OCI-LY7 (cell line): ENCODE measurements around the gene ZNF345. TPM values are rescaled to one million over a fixed set of nuclear protein-coding genes. Genes with fewer than 3 reads are reported as not detected.

Source experiments
- BruUV-seq: library from RNA; stranded (reverse); fragments of 400-500 nt; replicated peaks from 2 replicates; lab custom pipeline; 2021; lab: Mats Ljungman, UMichigan
- CTCF ChIA-PET: fragments of 300-600 bp; sonication (Branson Sonifier 250); formaldehyde crosslinking; loops from one replicate; lab custom pipeline; 2022; ENCODE audit warnings: antibody characterized with exemption; ENCODE audit not compliant: unreplicated experiment; lab: Charles Lee
- POLR2A ChIA-PET: fragments of 300-600 bp; sonication (Branson Sonifier 250); formaldehyde crosslinking; loops from one replicate; lab custom pipeline; 2022; ENCODE audit warnings: antibody characterized with exemption; lab: Charles Lee
- DNase-seq: peaks from one replicate; pipeline ENCODE4 v3.0.0-alpha.2; 2015; ENCODE audit warnings: low spot score
- H2AFZ ChIP-seq: fragments of 200-600 bp; sonication (generic), shearing (Covaris generic); 2 replicates; pipeline ENCODE4 v1.6.1; 2014; ENCODE audit warnings: mild to moderate bottlenecking, antibody characterized with exemption, low read length, moderate library complexity
- H3K27ac ChIP-seq: fragments of 200-600 bp; sonication (generic); 2 replicates; pipeline ENCODE4 v1.5.1; 2014; ENCODE audit warnings: mixed run types, low read depth, mild to moderate bottlenecking, moderate library complexity, low read length, inconsistent platforms; ENCODE audit not compliant: poor library complexity, severe bottlenecking
- H3K36me3 ChIP-seq: fragments of 200-600 bp; sonication (generic); 2 replicates; pipeline ENCODE4 v1.6.1; 2014; ENCODE audit warnings: mild to moderate bottlenecking, antibody characterized with exemption, low read length, moderate library complexity, mixed read lengths; ENCODE audit not compliant: insufficient read depth
- H3K4me1 ChIP-seq: fragments of 200-600 bp; sonication (generic); 2 replicates; pipeline ENCODE4 v1.5.1; 2014; ENCODE audit warnings: mild to moderate bottlenecking, low read length; ENCODE audit not compliant: insufficient read depth, poor library complexity, severe bottlenecking
- H3K4me2 ChIP-seq: fragments of 200-600 bp; sonication (generic); 2 replicates; pipeline ENCODE4 v1.6.1; 2014; ENCODE audit warnings: mild to moderate bottlenecking, low read length
- H3K4me3 ChIP-seq: fragments of 200-600 bp; sonication (generic); 2 replicates; pipeline ENCODE4 v1.5.1; 2014; ENCODE audit warnings: mild to moderate bottlenecking, low read depth, low read length; ENCODE audit not compliant: poor library complexity, severe bottlenecking
- H3K79me2 ChIP-seq: fragments of 200-600 bp; sonication (generic); 2 replicates; pipeline ENCODE4 v1.6.1; 2016; ENCODE audit warnings: low read depth, mild to moderate bottlenecking, low read length, moderate library complexity, mixed read lengths; ENCODE audit not compliant: insufficient read depth
- H3K9me2 ChIP-seq: fragments of 200-600 bp; sonication (generic); 2 replicates; pipeline ENCODE4 v1.6.1; 2016; ENCODE audit warnings: mild to moderate bottlenecking, low read length, mixed read lengths; ENCODE audit not compliant: insufficient read depth
- H3K9me3 ChIP-seq: fragments of 200-600 bp; sonication (generic); 2 replicates; pipeline ENCODE4 v1.6.1; 2014; ENCODE audit warnings: mild to moderate bottlenecking, mixed run types, low read length, mixed read lengths
- H4K20me1 ChIP-seq: fragments of 200-600 bp; sonication (generic); 2 replicates; pipeline ENCODE4 v1.6.1; 2014; ENCODE audit warnings: mild to moderate bottlenecking, antibody characterized with exemption, low read length, moderate library complexity, mixed read lengths; ENCODE audit not compliant: insufficient read depth
- EZH2phosphoT487 ChIP-seq: fragments of 200-600 bp; sonication (generic); IDR thresholded peaks from 2 replicates; pipeline ENCODE4 v1.6.1; 2018; ENCODE audit warnings: low read depth, borderline replicate concordance, mild to moderate bottlenecking, mixed run types, antibody characterized with exemption, low read length, moderate library complexity, mixed read lengths
- intact Hi-C: fragments of 100-400 bp; cut with micrococcal nuclease; formaldehyde crosslinking; loops from one replicate; pipeline ENCODE4 v1.10.0; 2022; ENCODE audit not compliant: unreplicated experiment
- total RNA-seq, 2 experiments: library from RNA; depleted of rRNA in 1 of 2; stranded (reverse); fragments of >200 nt in 1 of 2; shearing (Covaris generic) in 1 of 2; gene quantifications; 2 replicates each; pipeline ENCODE4 v1.2.3, GENCODE V29; 2014 to 2022
- TF ChIP-seq, protein P1 (sequence below): fragments of 200-600 bp; sonication (generic); conservative IDR thresholded peaks from 2 replicates; pipeline ENCODE4 v1.5.1; 2014; ENCODE audit warnings: mild to moderate bottlenecking, antibody characterized with exemption, low read length, moderate library complexity, mixed read lengths

The ZNF345 gene
- total RNA-seq, 2 experiments from 2014 or later: 1.1 to 3.0 TPM

DNA sequence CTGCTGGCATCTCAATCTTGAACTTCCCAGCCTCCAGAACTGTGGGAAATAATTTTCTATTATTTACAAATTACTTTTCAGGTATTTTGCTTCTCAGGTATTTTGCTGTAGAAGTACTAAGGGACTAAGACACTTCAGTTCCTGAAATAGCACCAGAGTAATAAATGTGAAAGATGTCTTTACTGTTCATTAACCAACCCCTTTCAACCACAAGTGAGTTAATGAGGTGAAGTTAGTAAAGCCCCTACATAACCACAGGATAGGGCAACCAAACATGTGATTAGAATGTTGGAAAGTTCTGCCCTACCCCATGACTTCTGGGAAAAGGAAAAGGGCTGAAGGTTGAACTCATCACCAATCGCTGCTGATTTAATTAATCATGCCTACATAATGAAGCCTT lies 2.7 kb upstream of the ZNF345 start:
- no peak for TF ChIP-seq EZH2phosphoT487
- DNase-seq: no peak
- no peak overlapping the region for H3K4me2 ChIP-seq
- H2AFZ ChIP-seq: no peak overlapping the region
- no peak overlapping the region for H3K27ac ChIP-seq
- H3K36me3 ChIP-seq: peaks cover 4% of the 10 kb centered on the region; the same call in 1 of the 2 replicates
- H3K79me2 ChIP-seq: no peaks in the 10 kb centered on the region
- intact Hi-C loops: no loop called here
- no peaks in the 10 kb centered on the region for H4K20me1 ChIP-seq
- H3K4me3 ChIP-seq: no peak overlapping the region
- ChIA-PET POLR2A (interaction anchor here (0.7 kb wide), 1 partner anchor 979 kb away, joined by 7 read pairs; no protein-coding TSS in a partner anchor), CTCF (no interaction called here)
- no peaks in the 10 kb centered on the region for H3K4me1 ChIP-seq
- peaks cover 9% of the 10 kb centered on the region; the same call in 1 of the 2 replicates for H3K9me3 ChIP-seq
- no TSS peak for BruUV-seq
- H3K9me2 ChIP-seq: no peaks in the 10 kb centered on the region

DNA sequence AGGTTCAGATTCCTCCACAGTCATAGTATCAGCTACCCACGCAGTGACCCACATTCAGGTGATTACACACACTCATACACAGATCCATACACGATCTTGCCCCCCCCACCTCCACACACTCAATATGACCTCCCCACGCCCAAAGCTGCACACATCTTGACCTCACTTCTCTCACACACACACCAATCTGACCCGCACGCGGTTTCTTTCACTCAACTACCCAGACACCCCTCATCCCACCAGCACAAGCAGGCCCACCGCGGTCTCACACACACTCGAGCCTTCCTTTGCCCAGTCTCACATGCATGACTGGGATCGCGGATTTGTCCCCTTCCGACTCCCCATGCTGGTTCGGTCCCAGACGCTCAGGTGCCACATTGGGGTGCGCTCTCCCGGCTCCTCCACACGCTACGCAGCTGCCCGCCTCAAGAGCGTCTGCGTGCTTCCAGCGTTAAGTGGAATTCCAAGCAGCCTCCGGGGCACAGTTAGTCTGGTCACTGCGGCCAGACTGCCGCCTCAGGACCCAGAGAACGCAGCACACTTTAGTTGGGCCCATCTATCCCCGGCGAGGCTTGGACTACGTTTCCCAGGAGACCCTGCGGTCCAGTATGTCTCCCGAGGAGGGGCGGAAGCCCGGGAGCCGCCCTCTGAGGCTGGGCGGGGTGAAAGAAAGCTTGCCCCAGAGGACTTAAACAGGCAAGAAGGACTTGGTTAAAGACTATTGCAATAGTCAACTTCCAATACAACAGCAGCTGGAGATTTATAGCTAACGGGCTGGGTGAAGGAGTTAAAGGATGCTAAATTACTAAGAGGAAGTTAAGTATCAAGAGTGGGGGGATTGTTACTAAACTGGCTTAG lies 746 bp upstream of the ZNF345 start:
- intact Hi-C loops: loop anchor here (5.0 kb wide), 1 partner anchor 367 kb away; the partner anchor contains the start of gene ZNF383
- H4K20me1 ChIP-seq: no peaks in the 10 kb centered on the region
- peak overlapping the region; percentile 76 for H3K4me2 ChIP-seq
- H3K36me3 ChIP-seq: peaks cover 4% of the 10 kb centered on the region; the same call in 1 of the 2 replicates
- peaks cover 10% of the 10 kb centered on the region; the same call in 1 of the 2 replicates for H3K9me3 ChIP-seq
- ChIA-PET POLR2A (interaction anchor here (0.6 to 1.3 kb wide), 2 partner anchors 9 to 175 kb away, joined by 3 to 4 read pairs; no protein-coding TSS in a partner anchor), CTCF (no interaction called here)
- peak overlapping the region; percentile 95 for H2AFZ ChIP-seq
- DNase-seq: peak; percentile 81
- TF ChIP-seq EZH2phosphoT487: no peak
- TF ChIP-seq, protein P1, sequence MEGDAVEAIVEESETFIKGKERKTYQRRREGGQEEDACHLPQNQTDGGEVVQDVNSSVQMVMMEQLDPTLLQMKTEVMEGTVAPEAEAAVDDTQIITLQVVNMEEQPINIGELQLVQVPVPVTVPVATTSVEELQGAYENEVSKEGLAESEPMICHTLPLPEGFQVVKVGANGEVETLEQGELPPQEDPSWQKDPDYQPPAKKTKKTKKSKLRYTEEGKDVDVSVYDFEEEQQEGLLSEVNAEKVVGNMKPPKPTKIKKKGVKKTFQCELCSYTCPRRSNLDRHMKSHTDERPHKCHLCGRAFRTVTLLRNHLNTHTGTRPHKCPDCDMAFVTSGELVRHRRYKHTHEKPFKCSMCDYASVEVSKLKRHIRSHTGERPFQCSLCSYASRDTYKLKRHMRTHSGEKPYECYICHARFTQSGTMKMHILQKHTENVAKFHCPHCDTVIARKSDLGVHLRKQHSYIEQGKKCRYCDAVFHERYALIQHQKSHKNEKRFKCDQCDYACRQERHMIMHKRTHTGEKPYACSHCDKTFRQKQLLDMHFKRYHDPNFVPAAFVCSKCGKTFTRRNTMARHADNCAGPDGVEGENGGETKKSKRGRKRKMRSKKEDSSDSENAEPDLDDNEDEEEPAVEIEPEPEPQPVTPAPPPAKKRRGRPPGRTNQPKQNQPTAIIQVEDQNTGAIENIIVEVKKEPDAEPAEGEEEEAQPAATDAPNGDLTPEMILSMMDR: no peak
- no peaks in the 10 kb centered on the region for H3K9me2 ChIP-seq
- no peaks in the 10 kb centered on the region for H3K79me2 ChIP-seq
- BruUV-seq: no TSS peak
- peak overlapping the region; percentile 32 for H3K27ac ChIP-seq
- no peaks in the 10 kb centered on the region for H3K4me1 ChIP-seq
- peak overlapping the region; percentile 73 for H3K4me3 ChIP-seq

DNA sequence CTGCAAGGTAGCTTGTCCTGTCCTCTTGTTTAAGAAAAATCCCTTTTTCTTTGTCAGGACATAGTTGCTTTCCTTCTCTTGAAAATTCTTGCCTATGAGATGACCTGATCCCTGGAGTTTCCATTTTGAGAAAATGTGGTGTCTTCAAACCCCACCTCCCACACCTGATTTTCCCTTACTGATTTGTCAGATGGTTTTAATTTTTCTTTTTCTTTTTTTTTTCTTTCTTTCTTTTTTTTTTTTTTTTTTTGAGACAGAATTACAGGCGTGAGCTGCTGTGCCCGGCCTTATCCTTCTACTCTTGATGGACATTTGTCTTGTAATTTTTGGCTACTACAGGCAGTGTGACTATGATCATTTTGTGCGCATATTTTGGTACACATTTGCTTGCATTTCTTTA lies 1.2 kb downstream of the ZNF345 start:
- no peak overlapping the region for H2AFZ ChIP-seq
- BruUV-seq: no TSS peak
- intact Hi-C loops: loop anchor here (5.0 kb wide), 1 partner anchor 365 kb away; the partner anchor contains the start of gene ZNF383
- POLR2A ChIA-PET: interaction anchor here (1.2 kb wide), 1 partner anchor 518 kb away, joined by 3 read pairs; the partner anchor contains the start of gene ZNF527
- no peaks in the 10 kb centered on the region for H3K4me1 ChIP-seq
- H3K79me2 ChIP-seq: no peaks in the 10 kb centered on the region
- H3K4me3 ChIP-seq: peak overlapping the region; percentile 73
- H3K9me2 ChIP-seq: no peaks in the 10 kb centered on the region
- no peak for TF ChIP-seq EZH2phosphoT487
- TF ChIP-seq, protein P1: no peak
- H3K27ac ChIP-seq: no peak overlapping the region
- H3K36me3 ChIP-seq: peaks cover 4% of the 10 kb centered on the region; the same call in 1 of the 2 replicates
- DNase-seq: no peak
- CTCF ChIA-PET: no interaction called here
- peaks cover 5% of the 10 kb centered on the region; the same call in 1 of the 2 replicates for H3K9me3 ChIP-seq
- H3K4me2 ChIP-seq: peak overlapping the region; percentile 76; the same call in 1 of the 2 replicates
- H4K20me1 ChIP-seq: no peaks in the 10 kb centered on the region
